Measurements from ENCODE around the gene MTA1.
A peak's percentile ranks its signal among the peaks of the same experiment; 100 is the strongest.

Gene MTA1

DNA sequence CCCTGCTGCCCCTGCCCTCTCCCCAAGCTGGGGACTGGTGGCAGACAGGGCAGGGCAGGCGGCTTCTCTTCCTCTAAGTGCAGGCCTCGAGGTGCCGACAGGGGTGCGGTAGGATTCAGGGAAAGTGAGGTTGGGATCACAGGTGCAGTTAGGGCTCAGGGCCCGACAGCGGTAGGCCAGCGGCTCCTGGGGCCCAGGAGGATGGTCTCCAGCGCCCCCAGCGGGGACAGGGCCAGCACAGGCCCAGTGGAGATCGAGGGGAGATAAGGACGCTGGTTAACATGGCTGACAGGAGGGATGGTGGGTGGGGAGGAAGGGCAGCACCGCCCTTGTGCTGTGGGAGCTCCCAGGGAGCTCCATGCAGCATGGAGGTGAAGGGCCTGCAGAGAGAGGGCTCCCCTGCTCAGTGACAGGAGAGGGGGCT is 66.1 kb downstream of the MTA1 start:
- DNase-seq (ENCODE audit: low read depth) = peak; percentile 75
- no peak for TF ChIP-seq MYC (IDR thresholded peaks at IDR 0.05; ENCODE audit: low read depth, low read length)
- TF ChIP-seq CTCF (IDR thresholded peaks at IDR 0.05; ENCODE audit: low read depth, low read length) = peak; percentile 46
- H3K4me3 ChIP-seq (ENCODE audit: low read depth, low read length) = no peak overlapping the region

DNA sequence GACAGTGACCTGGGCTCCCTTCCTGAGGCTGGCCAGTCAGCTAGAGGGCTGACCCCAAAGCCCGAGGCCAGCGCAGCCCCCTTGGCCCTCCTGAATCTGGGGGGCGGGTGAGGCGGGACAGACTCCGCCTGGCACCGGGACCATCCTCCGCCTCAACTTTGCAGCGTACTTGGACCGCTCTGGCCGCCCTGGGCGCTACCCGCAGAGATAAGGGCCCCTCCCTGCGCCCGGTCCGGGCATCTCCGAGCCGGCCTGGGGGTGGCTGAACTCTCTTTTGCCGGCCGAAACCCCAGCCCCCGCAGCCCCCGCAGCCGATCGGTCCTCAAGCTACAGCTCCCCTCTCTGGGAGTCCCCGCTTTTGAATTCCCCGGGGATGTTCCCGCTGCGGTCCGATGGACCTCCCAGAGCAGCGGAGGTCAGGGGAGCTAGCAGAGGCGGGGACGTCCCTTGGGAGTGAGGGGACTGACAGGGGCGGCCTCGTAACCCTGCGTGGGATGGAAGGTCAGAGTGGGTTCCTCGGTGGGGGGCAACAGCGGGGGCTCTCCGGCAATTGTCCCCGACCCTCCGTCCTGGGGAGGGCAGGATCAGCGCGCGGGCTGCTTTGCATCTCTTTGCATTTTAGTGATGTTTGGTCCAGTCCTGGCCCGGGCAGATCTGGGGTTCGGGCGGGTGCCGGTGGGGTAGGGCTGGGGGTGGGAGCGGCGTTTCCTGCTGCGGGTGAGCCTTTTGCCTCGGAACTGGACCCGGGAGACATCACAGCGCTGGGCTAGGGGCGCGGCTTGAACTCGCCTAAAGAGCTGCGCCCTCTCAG is 66.7 kb downstream of the MTA1 start, which contains the start of gene CRIP1:
Gene CRIP1 (plus strand): TSS at position 724 of the 811 bp plus-strand sequence. CDS start 374 bp downstream, outside the sequence.
- DNase-seq (ENCODE audit: low read depth) = no peak
- H3K4me3 ChIP-seq (ENCODE audit: low read depth, low read length) = no peak within 1 kb of the TSS
- TF ChIP-seq MAX (IDR thresholded peaks at IDR 0.05; ENCODE audit: low read depth, low read length) (no peak), CTCF (IDR thresholded peaks at IDR 0.05; ENCODE audit: low read depth, low read length) (no peak), POLR2A (IDR thresholded peaks at IDR 0.05; ENCODE audit: extremely low read depth, insufficient read length) (no peak), MYC (IDR thresholded peaks at IDR 0.05; ENCODE audit: low read depth, low read length) (no peak)

- TF ChIP-seq MYC (IDR thresholded peaks at IDR 0.05; ENCODE audit: low read depth, low read length) (no peak), MAX (IDR thresholded peaks at IDR 0.05; ENCODE audit: low read depth, low read length) (no peak), CTCF (IDR thresholded peaks at IDR 0.05; ENCODE audit: low read depth, low read length) (no peak), POLR2A (IDR thresholded peaks at IDR 0.05; ENCODE audit: extremely low read depth, insufficient read length) (no peak)
- no peak overlapping the region for H3K4me3 ChIP-seq (ENCODE audit: low read depth, low read length)
- no peak for DNase-seq (ENCODE audit: low read depth)
Measured at GRCh38 chr14:105486974-105487448, 67.4 kb downstream of the MTA1 start.

GRCh38 chr14:105487449-105487985 is 67.9 kb downstream of the MTA1 start:
- peak; percentile 55 for DNase-seq (ENCODE audit: low read depth)
- TF ChIP-seq MYC (IDR thresholded peaks at IDR 0.05; ENCODE audit: low read depth, low read length) (no peak), MAX (IDR thresholded peaks at IDR 0.05; ENCODE audit: low read depth, low read length) (no peak), CTCF (IDR thresholded peaks at IDR 0.05; ENCODE audit: low read depth, low read length) (no peak), POLR2A (IDR thresholded peaks at IDR 0.05; ENCODE audit: extremely low read depth, insufficient read length) (no peak)
- no peak overlapping the region for H3K4me3 ChIP-seq (ENCODE audit: low read depth, low read length)

GRCh38 chr14:105487986-105488777 is 68.6 kb downstream of the MTA1 start:
- TF ChIP-seq CTCF (IDR thresholded peaks at IDR 0.05; ENCODE audit: low read depth, low read length) (no peak), MYC (IDR thresholded peaks at IDR 0.05; ENCODE audit: low read depth, low read length) (no peak), MAX (IDR thresholded peaks at IDR 0.05; ENCODE audit: low read depth, low read length) (no peak), POLR2A (IDR thresholded peaks at IDR 0.05; ENCODE audit: extremely low read depth, insufficient read length) (no peak)
- DNase-seq (ENCODE audit: low read depth) = no peak
- no peak overlapping the region for H3K4me3 ChIP-seq (ENCODE audit: low read depth, low read length)

Measured in NB4 (cell line).